Smooth muscle cell of the brain vasculature (primary cell): Measurements from ENCODE around the gene GRIK4.

Experiments used
- DNase-seq: peaks from one replicate; pipeline ENCODE4 v3.0.0-alpha.2; 2012; ENCODE audit warnings: low read depth, low spot score

GRIK4 gene

GRCh38 chr11:120914601-120915000 is 403.1 kb downstream of the GRIK4 start:
- no peak for DNase-seq

DNA sequence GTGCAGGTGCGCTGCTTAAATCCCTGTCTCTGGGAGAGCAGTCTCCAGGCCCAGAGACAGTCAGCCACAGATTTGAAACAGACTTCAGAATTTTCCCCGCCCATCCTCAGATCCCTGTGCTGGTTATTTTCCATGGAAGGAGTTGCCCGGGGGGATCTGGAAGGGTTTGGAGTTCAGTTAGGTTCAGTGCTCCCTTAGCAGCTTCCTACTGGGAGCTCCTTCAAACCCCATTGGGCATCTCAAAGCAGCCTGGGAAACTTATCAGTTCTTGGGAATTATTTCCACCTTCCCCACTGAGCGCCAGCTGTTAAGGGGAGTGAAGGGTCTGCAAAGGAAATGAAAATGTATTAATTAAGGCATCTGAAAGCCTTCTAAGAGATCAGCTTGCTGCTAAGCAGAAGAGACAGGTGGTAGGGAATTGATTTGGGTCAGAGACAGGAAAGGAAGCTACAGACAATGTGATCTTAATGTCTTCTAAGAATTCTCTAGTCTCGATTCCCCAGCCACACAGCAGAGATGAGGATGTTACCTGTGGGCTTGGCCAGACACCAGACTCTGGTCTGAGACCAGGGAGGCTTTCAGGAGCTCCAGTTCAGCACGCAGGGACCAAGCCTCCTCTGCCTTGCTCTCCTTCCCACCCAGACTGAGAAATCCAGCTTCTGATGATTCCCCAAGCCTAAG is 406.2 kb downstream of the GRIK4 start:
- DNase-seq: no peak

DNA sequence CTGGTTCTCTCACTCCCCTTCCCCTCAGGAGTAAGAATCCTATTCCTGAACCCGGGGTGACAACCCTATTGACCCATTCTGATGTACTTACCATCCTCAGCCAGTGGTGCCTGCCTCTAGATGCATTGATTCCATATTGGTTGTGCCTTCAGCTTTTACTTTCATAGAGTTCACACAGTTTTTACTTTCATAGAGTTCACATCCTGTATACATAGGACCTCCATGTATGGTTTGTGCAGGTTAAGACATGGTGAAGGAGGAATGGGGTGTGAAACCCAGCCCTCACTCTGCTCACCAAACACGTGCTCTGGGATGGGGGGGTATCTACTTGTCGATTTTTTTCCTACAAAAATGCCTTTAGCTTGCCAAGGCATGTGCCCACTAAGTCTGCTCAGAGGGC is 406.7 kb downstream of the GRIK4 start:
- DNase-seq: no peak

GRCh38 chr11:120919045-120919444 is 407.5 kb downstream of the GRIK4 start:
- no peak for DNase-seq

GRCh38 chr11:120919566-120919965 is 408.0 kb downstream of the GRIK4 start:
- DNase-seq: no peak

DNA sequence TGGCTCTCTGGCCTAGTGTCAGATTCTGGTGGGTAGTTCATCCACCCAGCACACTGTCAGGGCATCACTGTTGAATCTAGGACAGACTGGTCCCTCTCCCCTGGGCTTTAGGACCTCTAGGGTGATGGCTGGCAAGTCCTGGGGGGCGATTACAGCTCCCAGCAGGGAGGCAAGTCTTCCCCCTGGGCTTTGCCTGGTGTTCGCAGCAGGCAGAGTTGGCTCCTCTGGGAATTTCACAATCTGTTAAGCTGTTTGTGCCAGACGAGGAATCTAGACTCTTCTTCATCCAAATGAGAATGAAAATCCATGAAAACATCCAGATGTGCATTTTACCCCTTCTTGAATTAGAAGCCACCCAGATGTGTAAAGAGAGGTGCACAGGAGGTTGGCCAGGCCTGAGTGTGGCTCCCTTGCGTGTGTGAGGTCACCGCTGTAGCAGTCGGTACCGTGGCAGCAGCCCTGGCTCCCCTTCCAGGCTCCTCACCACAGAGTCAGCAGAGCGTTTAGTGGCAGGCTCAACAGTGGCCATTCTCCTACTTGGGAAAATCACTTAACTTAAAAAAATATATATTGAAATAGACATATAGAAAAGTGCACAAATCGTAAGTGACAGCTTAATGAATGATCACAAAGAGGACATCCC is 412.4 kb downstream of the GRIK4 start:
- DNase-seq: no peak

DNA sequence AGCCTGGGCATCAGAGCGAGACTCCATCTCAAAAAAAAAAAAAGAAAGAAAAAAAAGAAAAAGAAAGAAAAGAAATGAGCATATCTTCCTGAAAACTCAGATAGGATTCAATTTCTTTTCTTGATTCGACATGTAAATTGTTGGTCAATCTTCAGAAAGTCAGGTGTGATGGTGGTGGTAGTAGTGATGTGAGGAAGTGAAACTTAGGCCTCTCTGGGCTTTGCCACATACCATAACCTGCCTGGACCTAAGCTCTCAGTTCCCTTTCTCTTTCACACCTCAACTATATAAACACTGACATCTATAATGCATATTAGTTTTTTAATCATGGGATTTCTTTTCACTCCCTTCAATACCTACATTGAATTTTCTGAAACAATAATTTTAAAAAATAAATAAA is 414.4 kb downstream of the GRIK4 start:
- DNase-seq: no peak

DNA sequence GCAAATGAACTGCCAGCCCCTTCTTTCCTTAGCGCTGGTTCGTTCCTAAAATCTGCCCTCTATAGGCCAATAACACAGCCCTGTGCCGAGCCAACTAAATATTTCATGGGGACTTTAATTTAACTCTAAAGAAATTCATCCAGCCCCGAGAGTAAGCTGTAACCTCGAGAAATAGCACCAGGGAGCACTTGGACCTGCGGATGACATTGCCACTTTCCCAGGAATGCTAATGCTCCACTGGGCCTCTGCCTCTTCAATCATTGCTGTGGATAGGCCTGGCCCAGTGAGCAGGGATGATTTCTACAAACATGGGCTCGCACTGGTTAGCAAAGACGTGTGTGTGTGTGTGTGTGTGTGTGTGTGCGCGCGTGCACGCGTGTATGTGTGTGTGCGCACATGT is 417.1 kb downstream of the GRIK4 start:
- no peak for DNase-seq

DNA sequence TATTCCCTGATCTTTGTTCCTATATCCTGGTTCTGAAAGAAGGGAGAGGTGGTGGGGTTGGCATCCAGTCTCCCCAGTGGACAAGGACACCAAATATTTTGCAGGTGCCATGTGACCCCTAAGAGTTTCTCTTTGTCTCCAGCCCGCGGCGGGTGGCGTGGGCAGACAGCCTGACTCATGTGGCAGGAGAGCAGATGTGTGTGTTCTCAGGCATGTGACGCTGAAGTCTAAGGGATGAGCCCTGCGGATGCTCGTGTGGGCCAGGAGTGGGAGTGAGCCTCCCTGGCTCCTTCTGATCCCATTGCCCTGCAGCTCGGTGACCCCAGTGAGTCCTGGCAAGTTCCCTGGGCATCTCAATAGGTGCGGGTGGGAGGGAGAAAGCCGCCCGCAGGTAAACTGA is 417.5 kb downstream of the GRIK4 start:
- DNase-seq: no peak

DNA sequence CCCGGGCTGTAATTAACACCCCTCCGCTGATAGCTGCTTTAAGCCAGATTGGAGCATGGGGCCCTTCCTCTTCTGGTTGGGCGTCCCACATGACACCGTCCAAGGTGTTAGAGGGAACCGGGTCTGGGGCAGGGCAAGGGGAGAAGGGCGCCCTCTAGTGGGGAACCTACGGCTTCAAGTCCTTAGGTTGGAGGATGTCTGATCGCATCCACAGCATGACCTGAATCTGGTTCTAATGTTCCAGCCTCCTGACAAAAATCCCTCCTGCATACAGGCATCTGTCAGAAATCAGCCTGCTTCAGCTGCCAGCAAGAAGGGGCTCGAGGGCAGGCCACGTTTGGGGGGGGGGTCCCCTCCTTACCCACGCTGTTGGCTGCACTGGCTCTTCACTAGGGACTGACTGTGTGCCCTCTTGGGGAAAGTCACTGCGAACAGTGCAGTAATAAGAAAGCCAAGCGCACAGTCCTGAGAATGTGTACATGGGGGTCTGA is 418.2 kb downstream of the GRIK4 start:
- no peak for DNase-seq

DNA sequence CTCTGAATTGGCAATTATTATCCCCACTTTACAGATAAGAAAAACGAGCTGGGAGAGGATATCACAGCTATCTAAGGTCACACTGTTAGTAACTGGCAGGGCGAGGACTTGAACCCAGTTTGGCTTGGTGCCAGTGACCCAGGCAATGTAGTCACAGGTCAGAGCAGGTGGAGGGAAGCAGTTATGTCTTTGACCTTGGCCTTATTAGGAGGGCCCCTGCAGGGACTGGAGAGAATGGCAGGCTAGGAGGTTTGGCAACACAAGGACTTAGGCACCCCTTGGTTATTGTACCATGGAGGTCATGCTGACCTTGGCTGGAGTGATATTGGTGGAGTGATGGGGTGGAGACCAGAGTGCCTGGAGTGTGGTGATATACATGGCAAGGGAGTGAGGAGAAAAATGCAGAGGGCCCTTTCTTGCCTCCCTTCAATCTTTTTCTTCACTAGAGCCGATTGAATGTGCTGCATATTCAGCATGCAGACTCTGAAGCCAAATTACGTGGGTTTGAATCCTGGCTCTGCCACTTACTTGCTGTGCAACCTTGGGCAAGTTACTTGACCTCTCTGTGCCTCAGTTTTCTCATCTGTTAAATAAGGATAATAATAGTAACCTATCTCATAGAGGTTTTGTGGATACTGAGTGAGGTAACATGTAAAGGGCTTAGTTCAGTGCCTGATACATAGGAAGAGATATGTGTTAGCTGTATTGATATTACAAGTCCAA is 419.7 kb downstream of the GRIK4 start:
- no peak for DNase-seq

DNA sequence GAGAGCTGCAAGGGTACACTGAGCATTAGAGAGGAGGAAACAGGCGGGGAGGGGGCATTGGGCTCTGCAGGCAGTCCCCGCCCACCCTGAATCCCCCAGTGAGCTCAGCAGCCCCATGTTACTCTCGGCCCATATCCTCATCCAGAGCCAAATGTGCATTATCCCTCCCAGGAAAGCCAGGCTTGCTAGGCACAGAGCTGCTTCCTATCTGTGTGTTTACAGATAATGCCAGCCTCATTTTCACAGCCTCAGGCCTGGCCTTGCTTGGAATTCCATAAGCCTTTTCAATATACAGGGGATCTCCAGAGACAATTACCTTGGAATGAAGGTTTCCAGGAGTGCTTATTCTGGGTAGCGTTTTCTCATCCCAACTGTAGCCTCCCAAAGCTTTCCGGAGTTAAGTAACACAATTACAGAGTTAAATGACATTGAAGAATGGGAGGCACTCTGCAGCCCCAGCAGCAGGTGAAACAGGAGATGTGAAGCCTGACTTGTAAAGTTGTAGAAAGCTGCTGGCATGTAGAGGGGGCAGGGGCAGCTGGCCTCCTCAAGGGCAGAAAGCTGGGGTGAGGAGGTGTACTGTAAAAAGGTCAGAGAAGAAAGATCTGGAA is 420.9 kb downstream of the GRIK4 start:
- DNase-seq: no peak

DNA sequence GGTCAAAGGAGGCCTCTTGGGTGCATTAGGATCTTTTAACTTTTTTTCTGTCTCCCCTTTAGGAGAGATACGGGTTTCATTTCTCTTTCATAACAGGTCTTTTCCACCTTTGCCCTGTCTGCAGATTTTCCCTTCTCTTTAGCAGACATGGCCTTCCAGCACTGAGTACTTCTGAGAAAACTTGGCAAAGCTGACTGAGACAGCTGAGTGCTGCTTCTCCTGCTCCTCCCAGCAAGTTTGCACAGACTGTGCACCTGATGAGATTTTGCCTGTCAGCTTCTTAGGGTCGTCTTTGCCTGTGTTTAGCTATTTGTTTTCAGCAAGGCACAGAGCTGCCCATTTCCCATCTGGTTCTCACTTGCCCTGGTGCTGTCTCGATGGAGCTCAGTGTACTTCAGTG is 424.8 kb downstream of the GRIK4 start:
- no peak for DNase-seq

DNA sequence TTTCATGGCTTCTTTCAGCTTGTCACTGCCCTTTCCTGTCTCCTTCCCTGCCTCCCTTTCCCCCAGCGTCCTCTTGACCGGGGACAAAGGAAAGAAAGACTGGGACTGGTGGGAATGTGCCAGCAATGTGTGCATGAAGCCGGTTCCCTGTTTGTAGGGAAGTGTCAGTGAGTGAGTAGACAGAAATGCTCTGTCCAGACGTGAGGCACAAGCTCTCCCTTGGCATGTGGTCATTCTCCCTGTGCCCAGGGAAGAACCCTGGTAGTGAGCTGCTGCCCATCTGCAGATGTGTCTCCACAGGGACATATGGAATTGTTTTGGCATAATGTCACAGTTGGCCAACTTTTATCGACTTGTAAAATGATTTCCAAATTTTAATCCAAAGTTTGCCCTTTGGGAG is 426.0 kb downstream of the GRIK4 start:
- no peak for DNase-seq

- DNase-seq: no peak
These were observed 426.7 kb downstream of the GRIK4 start for GRCh38 chr11:120938260-120938659.

DNA sequence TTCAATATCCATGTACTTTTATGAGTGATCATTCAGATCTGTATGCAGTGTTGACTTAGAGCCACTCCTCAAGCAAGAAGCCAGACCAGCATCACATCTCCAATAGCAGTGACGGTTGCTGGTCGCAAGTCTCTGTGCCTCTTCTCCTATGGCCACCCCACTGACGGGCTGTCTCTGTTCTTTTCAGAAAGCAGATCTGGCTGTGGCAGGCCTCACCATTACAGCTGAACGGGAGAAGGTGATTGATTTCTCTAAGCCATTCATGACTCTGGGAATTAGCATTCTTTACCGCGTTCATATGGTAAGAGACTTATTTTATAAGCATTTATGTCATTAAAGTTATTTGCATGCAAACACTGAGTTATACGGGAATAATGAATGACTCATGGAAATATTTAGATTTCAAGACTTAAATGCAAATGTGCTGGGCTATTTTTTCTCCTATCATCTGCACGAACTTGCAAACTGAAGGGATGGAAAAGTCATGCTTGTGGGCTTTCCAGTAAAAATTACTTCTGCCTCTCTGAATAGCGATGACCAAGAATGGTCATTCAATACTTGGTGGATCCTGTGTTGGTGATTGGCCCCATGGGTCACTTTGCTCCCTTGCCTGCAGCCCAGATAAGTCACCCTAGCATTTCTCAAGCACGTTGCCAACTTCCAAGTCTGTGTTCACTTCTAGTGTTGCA is 428.8 kb downstream of the GRIK4 start:
- no peak for DNase-seq

DNA sequence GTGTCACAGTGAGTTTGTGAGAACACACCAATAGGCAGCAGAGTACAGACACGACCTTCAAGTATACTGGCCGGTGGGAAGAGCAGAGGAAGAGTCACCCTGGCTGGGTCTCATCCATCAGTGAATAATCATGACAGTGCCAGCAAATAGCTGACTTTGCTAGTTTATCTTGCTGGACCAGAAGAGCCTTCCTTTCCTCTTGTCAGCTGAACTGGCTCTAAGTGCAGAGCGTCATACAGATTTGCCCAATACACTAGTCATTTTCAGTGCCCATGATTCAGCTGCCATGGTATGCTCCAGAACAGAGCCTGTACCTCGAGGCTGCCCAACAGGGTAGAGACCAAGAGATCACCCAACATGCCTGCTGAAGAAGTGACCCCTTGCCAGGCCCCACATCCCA is 429.5 kb downstream of the GRIK4 start:
- DNase-seq: no peak

- no peak for DNase-seq
These were observed 431.2 kb downstream of the GRIK4 start for GRCh38 chr11:120942701-120943100.

DNA sequence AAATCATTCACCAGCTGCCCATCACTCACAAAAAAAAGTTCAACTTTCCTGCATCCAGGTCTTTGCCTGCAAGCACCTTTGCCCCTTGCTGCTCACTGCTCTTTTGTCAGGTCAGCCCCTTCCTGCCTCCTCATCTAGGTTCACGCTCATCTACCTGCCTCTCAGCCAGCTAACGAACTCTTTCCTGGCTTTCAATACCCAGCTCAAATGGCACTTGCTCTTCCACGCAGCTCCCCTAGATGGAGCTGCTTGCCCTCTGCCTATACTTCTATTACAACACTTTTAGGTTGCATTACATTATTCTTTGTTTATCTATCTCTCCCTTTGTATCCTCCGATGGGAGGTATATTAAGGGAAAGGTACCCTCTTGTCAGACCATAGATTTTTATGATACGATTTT is 433.5 kb downstream of the GRIK4 start:
- DNase-seq: no peak

DNA sequence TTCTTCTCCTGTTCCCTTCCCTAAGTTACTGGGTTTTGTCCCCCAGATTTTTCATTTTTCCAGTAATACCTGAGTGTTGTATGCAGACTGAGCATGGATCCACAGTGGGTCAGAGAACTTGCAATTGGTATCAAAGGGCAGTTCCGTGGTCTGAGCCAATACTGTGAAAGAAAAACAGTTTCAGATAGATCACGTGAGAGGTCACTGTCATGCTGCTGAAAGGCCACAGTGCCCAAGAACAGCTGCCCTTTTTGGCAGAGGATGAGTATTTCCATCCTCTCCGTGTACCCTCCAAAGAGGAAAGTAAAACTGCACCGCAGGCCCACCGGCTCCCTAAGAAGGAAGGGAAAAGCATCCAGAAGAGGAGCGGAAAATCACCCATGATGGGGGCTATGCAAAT is 439.3 kb downstream of the GRIK4 start:
- no peak for DNase-seq

DNA sequence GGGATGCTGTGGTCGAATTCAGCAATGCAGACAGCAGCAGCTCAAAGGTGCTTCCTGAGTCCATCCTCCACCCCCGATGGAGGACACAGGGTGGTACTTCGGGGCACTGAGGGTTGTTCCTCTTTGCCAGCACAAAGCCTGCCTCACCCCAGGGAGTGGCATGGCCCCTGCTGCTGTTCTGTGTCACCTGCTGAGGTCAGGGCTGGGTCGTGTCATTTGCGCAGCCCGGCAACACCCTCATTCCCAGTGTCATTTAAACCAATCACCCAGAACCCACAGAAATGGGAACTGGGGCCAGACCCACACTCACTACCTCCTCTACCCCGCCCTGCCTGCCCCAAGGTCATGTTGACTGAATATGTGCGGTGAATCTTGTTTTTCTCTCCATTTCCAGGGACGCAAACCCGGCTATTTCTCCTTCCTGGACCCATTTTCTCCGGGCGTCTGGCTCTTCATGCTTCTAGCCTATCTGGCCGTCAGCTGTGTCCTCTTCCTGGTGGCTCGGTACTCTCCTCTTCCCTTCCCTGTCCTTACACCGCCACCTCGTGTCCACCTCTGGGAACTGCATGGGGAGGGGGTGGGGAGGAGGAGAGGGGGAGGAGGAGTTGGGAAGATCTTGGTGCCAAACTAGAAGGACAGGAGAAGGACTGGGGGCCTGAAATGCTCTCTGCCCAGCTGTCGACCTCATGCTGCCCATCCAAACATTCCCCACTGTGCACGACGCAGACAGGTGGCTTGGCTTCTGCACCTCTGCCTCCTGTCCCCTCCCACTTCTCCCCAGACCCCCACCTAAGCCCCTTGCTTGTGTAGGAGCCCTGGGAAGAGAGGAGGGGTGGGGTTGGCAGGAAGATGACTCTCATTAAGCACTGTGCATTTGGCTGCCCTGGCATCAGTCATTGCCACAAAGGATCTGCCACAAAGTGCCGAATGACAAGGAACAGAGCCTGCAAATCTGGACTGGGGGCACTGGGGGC is 441.2 kb downstream of the GRIK4 start:
- DNase-seq: peak; percentile 52
